Body of pancreas (tissue), 4 donors: ENCODE measurements around the gene DISP2. TPM values are rescaled to one million over a fixed set of nuclear protein-coding genes. Genes with fewer than 3 reads are reported as not detected.

Experiments used
- ATAC-seq: fragments of 150-250 bp; one replicate; pipeline ENCODE4 v1.9.1; 2016
- DNase-seq, 4 donors: peaks; one replicate each; pipeline ENCODE4 v3.0.0-alpha.2; 2019
- H3K27ac ChIP-seq, 4 donors: fragments of 200-600 bp; sonication (generic); 1 replicate in 3 of 4; 2 replicates in 1 of 4; pipeline versions ENCODE4 v1.5.1 to v1.6.1; 2016 to 2019; ENCODE audit warnings: mild to moderate bottlenecking in 1 of 4, mixed read lengths in 1 of 4, moderate library complexity in 1 of 4
- H3K27me3 ChIP-seq, 2 donors: fragments of 200-600 bp; sonication (generic); one replicate each; pipeline ENCODE4 v1.6.0; 2016; ENCODE audit warnings: mild to moderate bottlenecking in 1 of 2
- H3K36me3 ChIP-seq, 2 donors: fragments of 200-600 bp; sonication (generic); replicated peaks in 1 of 2; 2 replicates each; pipeline ENCODE4 v1.5.1; 2016; ENCODE audit warnings: low read depth in 2 of 2; ENCODE audit not compliant: insufficient read depth in 1 of 2
- H3K4me1 ChIP-seq: fragments of 200-600 bp; sonication (generic); one replicate; pipeline ENCODE4 v1.6.0; 2016
- H3K4me3 ChIP-seq, 2 donors: fragments of 200-600 bp; sonication (generic); 1 replicate in 1 of 2; 2 replicates in 1 of 2; pipeline ENCODE4 v1.5.1; 2016 to 2019
- H3K9me3 ChIP-seq, 3 donors: fragments of 200-600 bp; sonication (generic); 1 replicate in 2 of 3; 2 replicates in 1 of 3; pipeline ENCODE4 v1.5.1; 2016
- CTCF ChIP-seq, 7 experiments: fragments of 450-650 bp in 4 of 7; fragments of 200-600 bp in 3 of 7; sonication (generic) in 3 of 7; IDR thresholded peaks; one replicate each; pipeline ENCODE4 v1.5.1; 2016 to 2019; ENCODE audit warnings: antibody characterized with exemption in 7 of 7
- POLR2A ChIP-seq, 3 donors: fragments of 450-650 bp; IDR thresholded peaks; one replicate each; pipeline ENCODE4 v1.6.1; 2016; ENCODE audit warnings: antibody characterized with exemption in 3 of 3, mild to moderate bottlenecking in 2 of 3
- WGBS, 2 donors: methylation state at CpG; one replicate each; pipeline ENCODE4 v1.1.5; 2017; 5-methylcytosine and 5-hydroxymethylcytosine counted together
- intact Hi-C: fragments of 100-400 bp; cut with DNase I; formaldehyde crosslinking; loops from one replicate; pipeline ENCODE4 v1.15.1; 2023
- total RNA-seq, 2 donors: library from RNA; depleted of rRNA; stranded (reverse); fragments of >200 nt; gene quantifications; one replicate each; pipeline ENCODE4 v1.1.0, GENCODE V29; 2016

DISP2 gene
- total RNA-seq, 2 donors from 2014 or later, result under 0.01 to 0.52 TPM

DNA sequence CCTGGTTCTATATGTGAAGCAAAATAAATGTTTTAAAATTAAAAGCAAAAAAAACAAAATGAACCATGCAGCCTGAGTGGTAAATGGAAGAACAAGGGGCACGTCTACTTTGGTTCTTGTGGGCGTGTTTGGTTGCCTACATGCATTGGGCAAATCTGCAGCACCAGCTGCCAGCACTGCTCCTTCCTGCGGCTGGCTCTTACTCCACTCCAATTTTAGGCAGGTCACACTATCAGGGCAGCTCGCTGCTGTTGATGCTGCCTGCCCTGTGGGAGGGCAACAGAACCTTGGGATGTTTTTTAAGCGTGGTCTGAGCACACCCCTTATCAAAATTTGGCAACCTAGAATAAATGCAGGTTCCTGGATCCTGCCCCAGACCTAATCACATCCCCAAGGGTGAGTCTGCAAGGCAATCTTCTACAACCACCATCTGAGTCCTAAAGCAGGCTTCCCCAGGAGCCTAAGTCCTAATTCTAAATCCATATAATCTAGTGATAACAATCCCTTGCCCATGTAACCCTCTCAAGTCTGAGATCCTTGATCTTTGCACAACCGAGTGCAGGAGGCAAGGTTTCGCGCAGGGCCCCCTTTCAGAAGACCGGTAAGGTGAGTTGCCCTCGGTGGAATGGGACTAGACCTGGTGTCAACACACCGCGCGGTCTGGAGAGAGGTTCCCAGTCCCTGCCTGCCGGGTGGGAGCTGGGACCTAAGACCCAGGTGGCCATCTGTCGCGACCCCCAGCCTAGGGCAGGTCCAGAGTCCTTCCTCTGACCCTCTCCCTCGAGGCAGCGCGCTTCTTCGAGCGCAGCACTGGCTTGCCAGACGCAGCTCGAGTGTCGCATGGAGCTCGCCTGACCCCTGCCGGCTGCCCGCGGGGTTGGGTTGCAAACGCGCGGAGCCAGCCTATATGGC, 63.5 kb downstream of the DISP2 start:
- intact Hi-C loops, result loop anchor here (5.0 kb wide), 1 partner anchor 139 kb away; the partner anchor contains the start of gene ANKRD63
- WGBS, 2 donors, result 8 to 9% methylated on average over 18 to 31 of the region's 31 CpGs
- no peak overlapping the region for H3K4me3 ChIP-seq
- peaks cover 32% of the 10 kb centered on the region for H3K4me1 ChIP-seq
- ATAC-seq (peak; percentile 82), DNase-seq (peak; percentile 74 to 84 (median 80))
- H3K36me3 ChIP-seq, result peaks cover 0 to 2% of the 10 kb centered on the region in 2 donors
- H3K9me3 ChIP-seq, result no peaks in the 10 kb centered on the region
- no peaks in the 10 kb centered on the region for H3K27me3 ChIP-seq
- TF ChIP-seq POLR2A (IDR thresholded peaks at IDR 0.05), result peak in 1 of 3 donors; percentile 12
- peak; percentile 89 to 97 (median 96) for TF ChIP-seq CTCF (IDR thresholded peaks at IDR 0.05)
- peak overlapping the region; percentile 56 to 80 (median 64) for H3K27ac ChIP-seq

DNA sequence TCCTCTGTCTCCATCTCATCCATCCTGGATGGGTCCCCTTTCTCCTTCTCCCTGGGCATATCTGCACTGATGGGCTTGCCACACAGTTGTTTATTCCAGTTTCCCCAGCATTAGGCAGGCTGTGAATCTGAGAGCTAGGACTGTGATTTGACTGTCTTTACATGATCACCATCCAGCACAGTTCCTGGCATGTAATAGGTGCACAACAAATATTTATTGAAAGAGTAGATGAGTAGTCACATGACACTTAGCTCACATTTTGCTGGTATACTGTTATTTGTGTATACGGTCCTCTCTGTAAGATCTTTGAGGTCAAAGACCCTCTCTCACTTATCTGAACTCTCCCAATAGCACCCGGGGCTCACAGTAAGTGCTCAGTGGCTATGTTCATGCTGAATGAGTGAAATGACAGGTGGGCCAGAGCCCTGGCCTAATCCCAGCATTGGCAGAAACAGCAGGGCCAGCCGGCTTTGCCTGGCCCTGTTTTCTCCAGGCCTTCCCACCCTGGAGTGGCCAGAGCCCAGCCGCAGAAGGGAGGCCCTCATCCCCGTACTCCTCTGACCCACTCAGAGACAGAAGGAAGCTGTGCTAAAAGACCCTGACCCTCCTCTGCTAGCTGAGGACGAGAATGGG, 66.6 kb downstream of the DISP2 start:
- WGBS, 2 donors, result 75 to 90% methylated on average over 6 of the region's 6 CpGs
- intact Hi-C loops, result loop anchor here (5.0 kb wide), 2 partner anchors 72 to 142 kb away; partner anchors contain the start of genes ANKRD63 and PHGR1
- H3K4me3 ChIP-seq, result no peak overlapping the region
- no peak for DNase-seq
- ATAC-seq, result no peak
- no peaks in the 10 kb centered on the region for H3K36me3 ChIP-seq
- H3K27ac ChIP-seq, result no peak overlapping the region
- TF ChIP-seq POLR2A (IDR thresholded peaks at IDR 0.05), result no peak
- TF ChIP-seq CTCF (IDR thresholded peaks at IDR 0.05), result no peak
- H3K27me3 ChIP-seq, result no peaks in the 10 kb centered on the region
- H3K9me3 ChIP-seq, result no peaks in the 10 kb centered on the region
- peaks cover 27% of the 10 kb centered on the region for H3K4me1 ChIP-seq

- Histone ChIP-seq H3K4me3 (no peak overlapping the region), H3K27me3 (no peaks in the 10 kb centered on the region), H3K9me3 (no peaks in the 10 kb centered on the region), H3K27ac (no peak overlapping the region), H3K36me3 (no peaks in the 10 kb centered on the region), H3K4me1 (peaks cover 16% of the 10 kb centered on the region)
- ATAC-seq (no peak), DNase-seq (no peak)
- TF ChIP-seq CTCF (IDR thresholded peaks at IDR 0.05) (no peak), POLR2A (IDR thresholded peaks at IDR 0.05) (no peak)
- intact Hi-C loops, result loop anchor here (5.0 kb wide), 1 partner anchor 73 kb away; the partner anchor contains the start of gene PHGR1
- WGBS, 2 donors, result 92% methylated on average over 5 of the region's 5 CpGs
Measured at GRCh38 chr15:40425681-40426080, 67.7 kb downstream of the DISP2 start.

GRCh38 chr15:40427188-40427587, 69.2 kb downstream of the DISP2 start:
- peaks cover under 1% of the 10 kb centered on the region for H3K4me1 ChIP-seq
- WGBS, 2 donors, result 36 to 48% methylated on average over 9 of the region's 9 CpGs
- no peak overlapping the region for H3K27ac ChIP-seq
- TF ChIP-seq POLR2A (IDR thresholded peaks at IDR 0.05) (no peak), CTCF (IDR thresholded peaks at IDR 0.05) (no peak)
- H3K9me3 ChIP-seq, result no peaks in the 10 kb centered on the region
- DNase-seq (peak in 1 of 4 donors; percentile 33), ATAC-seq (peak; percentile 12)
- no peak overlapping the region for H3K4me3 ChIP-seq
- intact Hi-C loops, result loop anchor here (5.0 kb wide), 1 partner anchor 75 kb away; the partner anchor contains the start of gene PHGR1
- H3K36me3 ChIP-seq, result no peaks in the 10 kb centered on the region
- H3K27me3 ChIP-seq, result no peaks in the 10 kb centered on the region
